GM18907 (cell line): ENCODE measurements around the gene INPP5D.
"Not testable (repeated sequence)": the region's sequence is repeated elsewhere in the genome, so short reads cannot be mapped to it uniquely, and the experiment has no call there.

ENCODE experiments used
- ATAC-seq: cut with Tn5 transposase; IDR thresholded peaks from one replicate; pipeline ENCODE4 v1.9.1; 2021; ENCODE audit warnings: mild to moderate bottlenecking, moderate library complexity; ENCODE audit not compliant: unreplicated experiment

The INPP5D gene

GRCh38 chr2:233059797-233060500 is at the start of gene INPP5D:
Gene INPP5D, plus strand, starts transcription at chr2:233060342. Its CDS starts 137 bp downstream, at chr2:233060479.
- peak; percentile 54 for ATAC-seq

- no peak for ATAC-seq
Observed at GRCh38 chr2:233010569-233011267, 49.4 kb upstream of the INPP5D start.

- no peak for ATAC-seq
Observed at GRCh38 chr2:233011268-233011650, 48.9 kb upstream of the INPP5D start.

GRCh38 chr2:233011702-233012131 is 48.4 kb upstream of the INPP5D start:
- ATAC-seq, result no peak

- ATAC-seq, result no peak
Observed at GRCh38 chr2:233012301-233012971, 47.7 kb upstream of the INPP5D start.

GRCh38 chr2:233013027-233013461 is 47.1 kb upstream of the INPP5D start, which contains the start of gene NGEF:
Gene NGEF, minus strand, starts transcription at chr2:233013256. Its CDS starts 38,366 bp downstream, at chr2:232974890.
- no peak for ATAC-seq

- ATAC-seq, result no peak
Observed at GRCh38 chr2:233013650-233014049, 46.5 kb upstream of the INPP5D start.

GRCh38 chr2:233015019-233015645 is 45.0 kb upstream of the INPP5D start:
- ATAC-seq, result no peak

GRCh38 chr2:233017947-233018346 is 42.2 kb upstream of the INPP5D start:
- no peak for ATAC-seq

GRCh38 chr2:233019610-233020009 is 40.5 kb upstream of the INPP5D start:
- ATAC-seq, result not testable (repeated sequence)

- no peak for ATAC-seq
Observed at GRCh38 chr2:233020454-233020853, 39.7 kb upstream of the INPP5D start.

- no peak for ATAC-seq
Observed at GRCh38 chr2:233021771-233022170, 38.4 kb upstream of the INPP5D start.

GRCh38 chr2:233022561-233022960 is 37.6 kb upstream of the INPP5D start:
- ATAC-seq, result no peak

- ATAC-seq, result no peak
Observed at GRCh38 chr2:233023007-233023760, 37.0 kb upstream of the INPP5D start.

- no peak for ATAC-seq
Observed at GRCh38 chr2:233023761-233024410, 36.3 kb upstream of the INPP5D start.

- ATAC-seq, result no peak
Observed at GRCh38 chr2:233025706-233026105, 34.4 kb upstream of the INPP5D start.

- no peak for ATAC-seq
Observed at GRCh38 chr2:233026198-233026813, 33.8 kb upstream of the INPP5D start.

- ATAC-seq, result no peak
Observed at GRCh38 chr2:233029321-233029720, 30.8 kb upstream of the INPP5D start.
